Measurements from ENCODE around the gene SMIM27. TPM values are rescaled to one million over a fixed set of nuclear protein-coding genes. Genes with fewer than 3 reads are reported as not detected.
"Not testable (repeated sequence)": the region's sequence is repeated elsewhere in the genome, so short reads cannot be mapped to it uniquely, and the experiment has no call there.

SMIM27 gene
- total RNA-seq, 1 donor from 2014 or later: 14.2 TPM

DNA sequence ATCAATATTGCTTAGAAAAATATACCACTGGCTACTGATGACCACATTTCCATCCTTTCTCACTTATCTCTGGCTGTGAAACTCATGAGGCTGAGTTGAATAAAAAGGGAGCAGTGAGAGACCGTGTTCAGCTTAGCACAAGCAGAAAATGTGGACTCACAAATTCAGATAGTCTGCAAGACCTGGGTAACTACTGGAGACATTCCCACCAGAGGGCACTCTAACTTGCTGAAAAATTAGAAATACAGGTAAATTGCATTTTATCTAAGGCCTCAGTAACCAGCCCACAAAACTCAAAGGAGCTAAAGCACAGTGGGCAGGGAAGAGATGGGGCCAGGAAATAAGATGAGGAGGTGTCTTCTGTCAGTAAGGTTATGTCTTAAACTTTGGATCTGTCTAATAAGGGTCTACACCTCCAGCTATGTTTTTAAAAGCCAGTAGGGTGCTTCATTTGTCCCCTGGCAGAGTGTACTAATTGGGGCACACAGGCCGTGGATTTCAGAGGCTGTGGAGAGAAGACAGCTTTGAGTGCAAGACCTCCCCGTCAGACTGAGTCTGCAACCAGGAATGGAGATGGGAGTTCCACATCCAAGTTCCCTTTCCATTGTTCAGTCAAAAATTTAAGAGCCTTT, 29.5 kb downstream of the SMIM27 start:
- intact Hi-C loops (cut with DNase I): loop anchor here (2.0 kb wide), 2 partner anchors 203 to 385 kb away; no protein-coding TSS in a partner anchor
- no peak for DNase-seq
- ATAC-seq (ENCODE audit: poor library complexity): no peak

DNA sequence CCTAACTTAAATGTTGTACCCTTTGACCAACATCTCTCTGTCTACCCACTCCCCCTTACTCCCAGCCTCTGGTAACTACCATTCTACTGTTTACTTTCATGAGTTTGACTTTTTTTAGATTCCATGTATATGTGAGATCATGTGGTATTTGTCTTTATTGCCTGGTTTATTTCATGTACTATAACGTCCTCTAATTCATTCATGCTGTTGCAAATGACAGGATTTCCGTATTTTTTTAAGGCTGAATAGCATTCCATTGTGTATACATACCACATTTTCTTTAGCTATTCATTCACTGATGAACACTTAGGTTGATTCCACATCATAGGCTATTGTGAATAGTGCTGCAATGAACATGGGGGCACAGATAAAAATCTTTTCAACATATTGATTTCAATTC, 32.7 kb downstream of the SMIM27 start:
- ATAC-seq (ENCODE audit: poor library complexity): no peak
- intact Hi-C loops (cut with DNase I): no loop called here
- DNase-seq: no peak

DNA sequence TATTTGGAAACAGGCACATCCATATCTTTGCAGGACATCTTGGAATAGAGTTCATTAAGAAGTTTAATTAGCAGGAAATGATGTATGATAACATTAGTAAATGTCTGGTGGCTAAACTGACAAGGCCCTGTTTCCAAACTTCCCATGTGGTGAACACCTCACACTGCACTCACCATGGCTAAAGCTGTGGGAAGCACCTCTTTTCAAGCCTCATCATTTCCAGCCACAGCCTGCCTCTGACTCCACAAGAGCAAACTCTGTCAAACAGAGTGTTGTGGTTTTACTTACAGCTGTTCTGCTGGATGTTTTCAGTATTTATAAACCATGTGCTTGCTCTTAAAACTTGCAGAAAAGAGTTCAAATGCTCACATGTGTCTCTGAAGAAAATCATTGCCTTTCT, 35.8 kb downstream of the SMIM27 start:
- DNase-seq (no peak), ATAC-seq (ENCODE audit: poor library complexity) (no peak)
- intact Hi-C loops (cut with DNase I): no loop called here

DNA sequence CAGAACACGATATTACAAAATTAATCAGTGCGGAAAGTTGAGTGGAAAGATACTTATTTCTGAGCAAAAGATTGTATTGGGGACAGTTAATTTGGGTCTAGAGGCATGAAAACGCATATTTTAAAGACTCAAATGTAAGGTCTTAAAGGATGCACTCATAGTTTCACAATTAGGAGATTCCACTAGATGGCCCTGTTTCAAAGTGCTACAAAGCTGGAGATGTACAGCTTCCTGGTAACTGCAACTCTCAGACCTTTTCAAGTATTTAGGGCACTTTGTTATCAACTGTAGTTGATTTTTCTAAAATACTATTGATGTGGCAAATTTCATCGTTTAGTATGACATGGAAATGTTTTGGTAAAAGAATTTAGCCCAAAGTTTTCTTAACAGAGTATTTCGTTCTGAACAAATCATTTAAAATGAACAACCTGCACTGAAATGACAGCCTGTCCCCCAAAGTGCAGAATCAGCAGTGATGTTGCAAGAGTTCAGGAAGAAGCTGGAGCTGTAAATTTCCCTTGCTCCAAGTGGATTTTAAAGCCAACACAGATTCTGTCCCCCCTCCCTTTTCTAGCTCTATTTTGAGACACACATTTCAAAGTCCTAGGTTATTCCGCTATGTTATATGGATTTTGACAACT, 37.1 kb downstream of the SMIM27 start:
- no peak for DNase-seq
- intact Hi-C loops (cut with DNase I): no loop called here
- ATAC-seq (ENCODE audit: poor library complexity): no peak

DNA sequence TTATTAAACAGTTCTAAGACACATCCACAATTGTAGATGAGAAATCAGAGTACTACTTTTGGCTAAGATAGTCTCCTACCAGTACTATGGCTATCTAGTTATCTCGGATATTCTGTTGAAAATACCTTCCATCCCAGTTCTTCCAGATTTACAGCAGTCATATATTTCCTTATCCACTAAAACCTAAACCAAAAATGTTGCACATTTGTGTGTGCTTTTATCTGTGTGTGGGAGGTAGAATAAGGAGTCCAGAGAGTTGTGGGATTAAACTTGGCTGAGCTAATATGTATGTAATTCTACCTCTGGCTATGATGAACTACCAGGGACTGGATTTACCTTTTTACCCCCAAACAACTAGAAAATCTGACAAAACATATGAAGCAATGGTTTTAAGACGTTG, 38.3 kb downstream of the SMIM27 start:
- no peak for DNase-seq
- ATAC-seq (ENCODE audit: poor library complexity): no peak
- intact Hi-C loops (cut with DNase I): loop anchor here (5.0 kb wide), 1 partner anchor 223 kb away; no protein-coding TSS in a partner anchor

DNA sequence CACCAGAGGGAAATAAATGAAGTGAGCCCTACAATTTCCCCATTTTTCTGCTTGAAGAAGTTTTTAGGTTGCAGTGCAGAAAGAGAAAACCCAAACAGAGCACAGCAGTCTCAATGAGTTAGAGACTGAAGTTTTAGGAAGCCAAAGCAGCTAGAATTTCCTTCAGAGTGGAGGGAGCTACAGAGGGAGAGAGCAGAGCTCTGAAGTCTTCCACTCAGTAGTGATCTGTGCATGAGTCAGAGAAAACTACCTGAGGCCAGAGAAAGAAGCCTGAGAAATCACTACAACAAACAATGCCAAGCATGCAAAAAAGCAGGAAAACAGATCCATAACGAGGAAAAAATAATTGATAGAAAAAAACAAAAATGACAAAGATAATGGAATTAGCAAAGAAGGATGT, 38.8 kb downstream of the SMIM27 start:
- intact Hi-C loops (cut with DNase I): loop anchor here (5.0 kb wide), 1 partner anchor 224 kb away; no protein-coding TSS in a partner anchor
- DNase-seq (no peak), ATAC-seq (ENCODE audit: poor library complexity) (no peak)

DNA sequence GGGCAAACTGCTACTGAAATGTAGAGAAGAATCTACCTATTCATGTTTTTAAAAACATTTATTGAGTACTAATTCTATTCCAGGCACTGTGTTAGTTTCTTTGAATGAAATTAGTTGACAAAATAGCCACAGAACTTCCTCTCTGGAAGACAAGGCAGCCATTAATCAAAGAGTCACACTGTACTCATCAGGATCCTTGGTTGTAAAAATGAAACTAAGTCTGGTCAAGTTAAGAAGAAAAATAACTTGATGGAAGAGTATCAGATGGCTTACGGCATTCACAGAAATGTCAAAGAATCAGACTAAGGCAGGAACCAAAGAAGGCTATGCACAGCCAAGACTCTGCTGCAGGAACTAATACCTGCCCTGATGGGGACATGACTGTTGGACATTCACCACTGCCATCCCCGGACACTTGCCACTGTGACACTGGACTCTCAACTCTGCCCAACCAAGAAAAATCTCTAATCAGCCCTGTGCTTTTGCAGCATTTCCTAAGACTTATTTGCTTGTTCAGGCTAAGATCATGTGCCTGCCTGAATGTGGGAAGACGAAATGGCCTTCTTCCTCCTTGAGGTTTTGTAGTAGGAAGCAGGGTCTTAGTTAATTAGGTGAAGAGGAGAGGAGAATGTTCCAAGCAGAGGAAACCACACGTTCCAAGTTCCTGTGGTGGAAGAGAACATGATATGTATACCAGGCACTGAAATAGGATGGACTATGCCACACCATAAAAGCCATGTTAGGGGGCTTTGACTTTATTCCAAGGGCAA, 44.2 kb downstream of the SMIM27 start:
- intact Hi-C loops (cut with DNase I): no loop called here
- no peak for DNase-seq
- ATAC-seq (ENCODE audit: poor library complexity): no peak

DNA sequence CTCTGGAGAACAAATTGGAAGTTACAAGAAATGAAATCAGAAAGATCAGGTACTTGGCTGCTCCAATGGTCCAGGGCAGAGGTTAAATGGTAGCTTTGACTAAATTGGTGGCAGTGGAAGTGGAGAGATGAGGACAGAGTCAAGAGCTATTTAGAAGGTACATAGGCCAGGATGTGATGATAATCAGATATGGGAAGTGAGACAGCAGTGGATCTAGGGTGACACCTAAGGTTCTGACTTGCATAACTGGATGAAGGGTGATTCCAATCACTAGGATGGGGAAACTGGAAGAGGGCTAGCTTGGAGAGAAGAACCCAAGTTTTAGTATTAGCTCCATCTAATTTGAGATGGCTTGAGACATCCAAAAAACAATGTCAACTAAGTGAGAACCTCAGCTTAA, 44.8 kb downstream of the SMIM27 start:
- ATAC-seq (ENCODE audit: poor library complexity): no peak
- no peak for DNase-seq
- intact Hi-C loops (cut with DNase I): no loop called here

DNA sequence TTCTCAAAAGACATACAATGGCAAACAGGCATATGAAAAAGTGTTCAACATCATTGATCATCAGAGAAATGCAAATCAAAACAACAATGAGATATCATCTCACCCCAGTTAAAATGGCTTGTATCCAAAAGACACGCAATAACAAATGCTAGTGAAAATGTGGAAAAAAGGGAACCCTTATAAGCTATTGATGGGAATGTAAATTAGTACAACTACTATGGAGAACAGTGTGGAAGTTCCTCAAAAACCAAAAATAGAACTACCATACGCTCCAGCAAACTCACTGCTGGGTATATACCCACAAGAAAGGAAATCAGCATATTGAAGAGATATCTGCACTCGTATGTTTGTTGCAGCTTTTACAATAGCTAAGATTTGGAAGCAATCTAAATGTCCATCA, 46.9 kb downstream of the SMIM27 start:
- intact Hi-C loops (cut with DNase I); DNase-seq; ATAC-seq (ENCODE audit: poor library complexity): not testable (repeated sequence)

Other genes with a start within 250 kb of the SMIM27 start
- gene ACO1, start 167.7 kb upstream of the SMIM27 start, total RNA-seq: 63.0 TPM
- 3.1 TPM for gene RIGI, start 26.1 kb upstream of the SMIM27 start, total RNA-seq
- gene TOPORS, start 259 bp downstream of the SMIM27 start, total RNA-seq: 7.8 TPM
- 193 TPM for gene NDUFB6, start 20.8 kb downstream of the SMIM27 start, total RNA-seq
- gene TAF1L, start 83.3 kb downstream of the SMIM27 start, total RNA-seq: not detected
- gene TMEM215, start 231.2 kb downstream of the SMIM27 start, total RNA-seq: not detected

Data from Right ventricle myocardium superior (tissue), 1 donor.